KMS-11 (cell line): ENCODE results near the gene KRT36.

ENCODE experiments used
- H2AFZ ChIP-seq: fragments of 200-600 bp; sonication (generic); 2 replicates; pipeline ENCODE4 v1.6.1; 2016; ENCODE audit warnings: antibody characterized with exemption, mixed run types, low read depth
- H3K27ac ChIP-seq: fragments of 200-600 bp; sonication (generic); 2 replicates; pipeline ENCODE4 v1.6.1; 2016; ENCODE audit warnings: mild to moderate bottlenecking, mixed run types
- H3K27me3 ChIP-seq: fragments of 200-600 bp; sonication (generic); 2 replicates; pipeline ENCODE4 v1.6.1; 2017; ENCODE audit warnings: mild to moderate bottlenecking, low read depth, mixed run types, moderate library complexity; ENCODE audit not compliant: insufficient read depth
- H3K36me3 ChIP-seq: fragments of 200-600 bp; sonication (generic); 2 replicates; pipeline ENCODE4 v1.6.1; 2017; ENCODE audit warnings: mild to moderate bottlenecking, mixed run types; ENCODE audit not compliant: insufficient read depth
- H3K4me1 ChIP-seq: fragments of 200-600 bp; sonication (generic); 2 replicates; pipeline ENCODE4 v1.6.1; 2016; ENCODE audit warnings: mild to moderate bottlenecking, low read depth, mixed run types; ENCODE audit not compliant: poor library complexity, severe bottlenecking
- H3K4me2 ChIP-seq: fragments of 200-600 bp; sonication (generic); 2 replicates; pipeline ENCODE4 v1.7.0; 2016; ENCODE audit warnings: mild to moderate bottlenecking, mixed run types
- H3K4me3 ChIP-seq: fragments of 200-600 bp; sonication (generic); IDR thresholded peaks from 2 replicates; pipeline ENCODE4 v1.6.1; 2017; ENCODE audit warnings: low read depth, low read length, mixed read lengths; ENCODE audit not compliant: insufficient read depth
- H3K79me2 ChIP-seq: fragments of 200-600 bp; sonication (generic); 2 replicates; pipeline ENCODE4 v1.6.1; 2016; ENCODE audit warnings: low read depth, mixed run types; ENCODE audit not compliant: insufficient read depth
- H3K9ac ChIP-seq: fragments of 200-600 bp; sonication (generic); 2 replicates; pipeline ENCODE4 v1.6.1; 2016; ENCODE audit warnings: mild to moderate bottlenecking, mixed run types
- H4K20me1 ChIP-seq: fragments of 200-600 bp; sonication (generic); 2 replicates; pipeline ENCODE4 v1.6.1; 2016; ENCODE audit warnings: mild to moderate bottlenecking, mixed run types; ENCODE audit not compliant: insufficient read depth
- TF ChIP-seq, protein P1 (sequence below): fragments of 200-600 bp; sonication (generic); conservative IDR thresholded peaks from 2 replicates; pipeline ENCODE4 v1.6.1; 2017; ENCODE audit warnings: low read depth, mild to moderate bottlenecking, antibody characterized with exemption, low read length, moderate library complexity, mixed read lengths

Gene KRT36

DNA sequence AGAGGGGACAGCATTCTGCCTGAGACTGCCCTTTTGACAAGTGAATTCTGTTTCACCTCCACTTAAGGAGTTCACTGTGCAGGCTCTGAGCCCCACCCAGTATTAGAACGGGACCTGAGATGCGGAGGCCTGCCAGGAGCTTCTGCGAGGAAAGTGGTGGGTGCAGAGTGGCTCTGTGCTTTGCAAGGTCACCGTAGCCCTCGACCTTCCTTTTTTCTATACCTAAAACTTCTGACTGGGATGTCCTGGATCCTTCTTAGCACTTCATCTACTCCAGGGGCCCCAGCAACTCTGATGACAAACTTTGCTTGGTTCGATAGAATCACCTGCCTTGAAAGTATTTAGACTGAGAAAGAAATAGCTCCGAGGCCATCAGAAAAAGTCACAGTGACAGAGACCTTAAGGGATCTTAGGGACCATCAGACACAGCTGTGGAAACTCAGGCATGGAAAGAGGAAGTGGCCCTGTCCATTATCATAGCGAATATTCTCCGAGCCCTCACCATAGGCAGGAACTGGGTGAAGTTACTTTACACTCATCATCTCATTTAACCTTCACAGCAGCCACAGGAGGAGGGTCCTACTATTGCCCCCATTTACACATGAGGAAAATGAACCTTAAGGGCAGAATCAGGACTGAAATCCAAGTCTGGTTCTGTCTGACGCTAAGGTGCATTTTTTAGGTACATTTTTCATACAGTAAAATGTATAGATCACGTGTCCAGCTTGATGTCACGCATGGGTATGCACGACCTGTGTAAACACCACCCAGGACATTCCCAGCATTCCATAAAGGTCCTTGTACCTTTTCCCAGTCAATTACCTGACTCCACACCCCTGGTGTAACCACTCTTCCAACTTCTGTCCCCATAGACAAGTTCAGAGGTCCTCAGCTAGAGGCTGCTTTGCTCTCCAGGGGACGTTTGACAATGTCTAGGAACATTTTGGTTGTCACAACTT lies 16.4 kb upstream of the KRT36 start:
- TF ChIP-seq, protein P1, sequence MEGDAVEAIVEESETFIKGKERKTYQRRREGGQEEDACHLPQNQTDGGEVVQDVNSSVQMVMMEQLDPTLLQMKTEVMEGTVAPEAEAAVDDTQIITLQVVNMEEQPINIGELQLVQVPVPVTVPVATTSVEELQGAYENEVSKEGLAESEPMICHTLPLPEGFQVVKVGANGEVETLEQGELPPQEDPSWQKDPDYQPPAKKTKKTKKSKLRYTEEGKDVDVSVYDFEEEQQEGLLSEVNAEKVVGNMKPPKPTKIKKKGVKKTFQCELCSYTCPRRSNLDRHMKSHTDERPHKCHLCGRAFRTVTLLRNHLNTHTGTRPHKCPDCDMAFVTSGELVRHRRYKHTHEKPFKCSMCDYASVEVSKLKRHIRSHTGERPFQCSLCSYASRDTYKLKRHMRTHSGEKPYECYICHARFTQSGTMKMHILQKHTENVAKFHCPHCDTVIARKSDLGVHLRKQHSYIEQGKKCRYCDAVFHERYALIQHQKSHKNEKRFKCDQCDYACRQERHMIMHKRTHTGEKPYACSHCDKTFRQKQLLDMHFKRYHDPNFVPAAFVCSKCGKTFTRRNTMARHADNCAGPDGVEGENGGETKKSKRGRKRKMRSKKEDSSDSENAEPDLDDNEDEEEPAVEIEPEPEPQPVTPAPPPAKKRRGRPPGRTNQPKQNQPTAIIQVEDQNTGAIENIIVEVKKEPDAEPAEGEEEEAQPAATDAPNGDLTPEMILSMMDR: no peak
- Histone ChIP-seq H3K9ac (no peak overlapping the region), H3K36me3 (no peaks in the 10 kb centered on the region), H3K4me2 (no peak overlapping the region), H3K27me3 (no peaks in the 10 kb centered on the region; the same call in 1 of the 2 replicates), H4K20me1 (no peaks in the 10 kb centered on the region), H3K4me3 (no peak overlapping the region), H2AFZ (no peak overlapping the region), H3K79me2 (no peaks in the 10 kb centered on the region), H3K4me1 (no peaks in the 10 kb centered on the region), H3K27ac (no peak overlapping the region)

DNA sequence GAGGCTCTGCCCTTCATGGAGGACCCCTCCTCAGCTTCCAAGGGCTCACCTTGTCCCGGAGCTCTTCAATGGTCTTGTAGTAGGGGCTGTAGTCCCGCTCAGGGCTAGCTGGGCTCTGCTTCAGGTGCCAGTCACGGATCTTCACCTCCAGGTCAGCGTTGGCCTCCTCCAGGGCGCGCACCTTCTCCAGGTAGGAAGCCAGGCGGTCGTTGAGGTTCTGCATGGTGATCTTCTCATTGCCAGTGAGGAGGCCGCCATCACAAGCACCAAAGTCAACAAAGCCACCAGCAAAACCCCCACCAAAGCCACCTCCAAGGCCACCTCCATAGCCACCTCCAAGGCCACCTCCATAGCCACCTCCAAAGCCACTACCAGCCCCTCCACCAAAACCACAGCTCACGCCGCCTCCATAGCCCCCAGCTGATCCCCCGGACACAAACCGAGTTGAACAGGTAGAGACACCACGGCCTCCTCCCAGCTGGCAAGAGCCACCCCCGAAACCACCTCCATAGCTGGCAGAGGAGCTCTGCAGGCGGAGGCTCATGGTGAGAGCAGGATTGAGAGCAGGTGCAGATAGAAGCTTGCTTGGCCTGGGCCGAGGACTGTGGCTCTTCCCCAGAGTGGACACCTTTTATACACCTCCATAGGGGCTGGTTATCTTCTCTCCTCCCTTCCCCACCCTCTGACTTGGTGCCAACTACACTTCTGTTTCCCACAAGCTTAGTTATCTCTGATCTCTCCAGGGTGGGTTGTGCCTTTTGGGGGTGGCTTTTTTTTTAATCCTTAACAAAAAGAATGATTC lies 15.5 kb upstream of the KRT36 start, which contains the start of gene KRT13:
KRT13 (minus strand) TSS at position 606 of the 802 bp plus-strand sequence; CDS start at position 544, 62 bp downstream.
- Histone ChIP-seq H4K20me1 (no peaks in the 10 kb centered on the region), H3K4me1 (no peaks in the 10 kb centered on the region), H3K4me3 (no peak within 1 kb of the TSS), H3K79me2 (no peaks in the 10 kb centered on the region), H3K9ac (no peak within 1 kb of the TSS), H3K27ac (no peak within 1 kb of the TSS), H3K36me3 (no peaks in the 10 kb centered on the region), H2AFZ (no peak within 1 kb of the TSS), H3K27me3 (no peaks in the 10 kb centered on the region; the same call in 1 of the 2 replicates), H3K4me2 (no peak within 1 kb of the TSS)
- TF ChIP-seq, protein P1: no peak

DNA sequence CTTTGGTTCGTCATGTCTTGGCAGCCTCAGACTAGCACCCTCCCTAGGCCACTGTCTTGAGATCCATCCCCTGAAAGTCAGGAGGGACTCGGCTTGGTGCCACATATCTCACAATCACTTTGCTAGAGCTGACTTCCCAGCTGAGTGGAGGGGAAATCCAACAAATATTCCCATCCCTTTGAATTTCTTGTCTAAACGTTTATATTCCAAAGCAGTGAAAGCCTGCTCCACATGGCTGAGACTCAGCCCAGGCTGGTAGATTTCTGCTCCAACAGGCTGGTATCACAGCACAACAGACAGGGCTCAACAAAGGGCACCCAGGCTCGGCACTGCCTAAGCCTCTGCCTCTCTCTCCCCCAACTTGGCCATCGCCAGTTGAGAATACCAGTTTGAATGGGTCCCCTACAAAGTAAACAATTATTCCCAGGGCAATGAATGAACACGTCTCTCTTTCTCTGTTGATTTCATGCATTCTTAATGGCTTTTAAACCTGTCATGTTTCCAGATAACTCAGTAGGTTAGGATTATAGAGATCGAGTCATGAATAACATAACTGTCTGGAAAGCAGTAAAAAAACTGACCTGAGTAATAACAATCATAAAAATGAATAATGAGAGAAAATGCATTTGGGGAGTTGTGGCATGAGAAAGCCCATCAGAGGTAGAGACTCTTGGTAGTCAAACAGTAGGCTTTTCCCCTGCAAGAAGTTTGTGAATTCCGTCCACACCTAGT lies 14.7 kb upstream of the KRT36 start:
- no peak overlapping the region for H2AFZ ChIP-seq
- H3K36me3 ChIP-seq: no peaks in the 10 kb centered on the region
- H3K4me2 ChIP-seq: no peak overlapping the region
- no peak overlapping the region for H3K27ac ChIP-seq
- TF ChIP-seq, protein P1: no peak
- no peaks in the 10 kb centered on the region for H3K4me1 ChIP-seq
- H4K20me1 ChIP-seq: no peaks in the 10 kb centered on the region
- peaks cover 3% of the 10 kb centered on the region; the same call in 1 of the 2 replicates for H3K27me3 ChIP-seq
- no peak overlapping the region for H3K9ac ChIP-seq
- no peaks in the 10 kb centered on the region for H3K79me2 ChIP-seq
- no peak overlapping the region for H3K4me3 ChIP-seq

DNA sequence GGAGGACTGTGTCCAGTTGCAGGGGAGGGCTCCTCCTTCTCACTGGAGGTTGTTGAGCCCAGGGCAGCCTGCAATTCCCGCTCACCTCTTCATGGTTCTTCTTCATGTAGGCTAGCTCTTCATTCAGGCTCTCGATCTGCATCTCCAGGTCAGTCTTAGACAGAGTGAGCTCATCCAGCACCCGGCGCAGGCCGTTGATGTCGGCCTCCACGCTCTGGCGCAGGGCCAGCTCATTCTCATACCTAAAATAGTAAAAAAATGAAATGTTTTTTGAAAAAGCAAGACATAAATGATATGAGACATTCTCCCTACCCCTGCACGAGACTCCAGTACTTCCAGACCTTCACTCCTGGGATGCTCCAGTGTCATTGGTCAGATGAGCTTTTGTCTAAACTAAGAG lies 13.5 kb upstream of the KRT36 start:
- TF ChIP-seq, protein P1: no peak
- Histone ChIP-seq H4K20me1 (no peaks in the 10 kb centered on the region), H3K27me3 (peaks cover 5% of the 10 kb centered on the region; the same call in 1 of the 2 replicates), H2AFZ (no peak overlapping the region), H3K4me1 (no peaks in the 10 kb centered on the region), H3K27ac (no peak overlapping the region), H3K79me2 (no peaks in the 10 kb centered on the region), H3K4me3 (no peak overlapping the region), H3K36me3 (no peaks in the 10 kb centered on the region), H3K9ac (no peak overlapping the region), H3K4me2 (no peak overlapping the region)
